Endodermal cell (in vitro differentiated cells): ENCODE data around the gene ABHD16A. TPM values are rescaled to one million over a fixed set of nuclear protein-coding genes. Genes with fewer than 3 reads are reported as not detected.
A peak's percentile ranks its signal among the peaks of the same experiment; 100 is the strongest.

Experiments used
- DNase-seq: peaks from one replicate; pipeline ENCODE4 v3.0.0-alpha.2; 2017
- H3K27ac ChIP-seq: 2 replicates; pipeline ENCODE4 v1.5.1; 2013; ENCODE audit warnings: mild to moderate bottlenecking, low read depth, low read length, moderate library complexity
- H3K27me3 ChIP-seq: 2 replicates; pipeline ENCODE4 v1.6.1; 2013; ENCODE audit warnings: mild to moderate bottlenecking, low read length, moderate library complexity; ENCODE audit not compliant: insufficient read depth, control insufficient read depth, poor library complexity, severe bottlenecking
- H3K36me3 ChIP-seq: 2 replicates; pipeline ENCODE4 v1.7.0; 2013; ENCODE audit warnings: mild to moderate bottlenecking, low read length, moderate library complexity; ENCODE audit not compliant: control insufficient read depth, insufficient read depth
- H3K4me1 ChIP-seq: one replicate; pipeline ENCODE4 v1.7.0; 2013; ENCODE audit warnings: low read length; ENCODE audit not compliant: control insufficient read depth, insufficient read depth
- H3K4me3 ChIP-seq: 2 replicates; pipeline ENCODE4 v1.5.1; 2013; ENCODE audit warnings: mild to moderate bottlenecking, low read length, moderate library complexity
- H3K9ac ChIP-seq: 2 replicates; pipeline ENCODE4 v1.6.1; 2013; ENCODE audit warnings: mild to moderate bottlenecking, low read length, moderate library complexity; ENCODE audit not compliant: poor library complexity, severe bottlenecking; ENCODE audit errors: extremely low read depth
- H3K9me3 ChIP-seq: 2 replicates; pipeline ENCODE4 v1.6.1; 2013; ENCODE audit warnings: mild to moderate bottlenecking, low read length, moderate library complexity; ENCODE audit not compliant: control insufficient read depth
- H3K27ac Mint-ChIP-seq: 2 replicates; pipeline ENCODE4 v1.8.0; 2020; ENCODE audit warnings: mixed read lengths
- H3K27me3 Mint-ChIP-seq: 2 replicates; pipeline ENCODE4 v1.8.0; 2021; ENCODE audit warnings: mild to moderate bottlenecking, mixed read lengths; ENCODE audit not compliant: insufficient read depth
- H3K36me3 Mint-ChIP-seq: 2 replicates; pipeline ENCODE4 v1.8.0; 2020; ENCODE audit warnings: low read depth, mixed read lengths
- H3K4me1 Mint-ChIP-seq: 2 replicates; pipeline ENCODE4 v1.8.0; 2020; ENCODE audit warnings: mixed read lengths
- H3K4me3 Mint-ChIP-seq: 2 replicates; pipeline ENCODE4 v1.8.0; 2020; ENCODE audit warnings: mild to moderate bottlenecking, moderate library complexity, mixed read lengths
- H3K9me3 Mint-ChIP-seq: 2 replicates; pipeline ENCODE4 v1.8.0; 2020; ENCODE audit warnings: mild to moderate bottlenecking, mixed read lengths
- WGBS, 2 experiments: methylation state at CpG; one replicate each; pipeline versions ENCODE4 v1.1.5 to v1.1.7; 2013; ENCODE audit warnings: missing lambda C conversion rate in 2 of 2, mixed read lengths in 1 of 2; ENCODE audit not compliant: insufficient coverage in 1 of 2, insufficient read length in 1 of 2; 5-methylcytosine and 5-hydroxymethylcytosine counted together
- total RNA-seq, 2 donors: library from RNA; stranded (reverse); fragmentation: NEBNext Ultra II Directional in 1 of 2; extraction: Animal tissue kit (Norgen Biotek cat#: 25700) in 1 of 2; gene quantifications; 2 replicates in 1 of 2; 3 replicates in 1 of 2; pipeline ENCODE4 v1.2.1, GENCODE V29; 2021
- TF ChIP-seq, protein P1 (sequence below): fragments of 200-600 bp; sonication (generic); conservative IDR thresholded peaks from 2 replicates; pipeline ENCODE4 v1.5.0; 2021; ENCODE audit warnings: antibody characterized with exemption, mild to moderate bottlenecking

Gene ABHD16A
- total RNA-seq, 2 donors from 2014 or later: 38.3 to 59.5 TPM

DNA sequence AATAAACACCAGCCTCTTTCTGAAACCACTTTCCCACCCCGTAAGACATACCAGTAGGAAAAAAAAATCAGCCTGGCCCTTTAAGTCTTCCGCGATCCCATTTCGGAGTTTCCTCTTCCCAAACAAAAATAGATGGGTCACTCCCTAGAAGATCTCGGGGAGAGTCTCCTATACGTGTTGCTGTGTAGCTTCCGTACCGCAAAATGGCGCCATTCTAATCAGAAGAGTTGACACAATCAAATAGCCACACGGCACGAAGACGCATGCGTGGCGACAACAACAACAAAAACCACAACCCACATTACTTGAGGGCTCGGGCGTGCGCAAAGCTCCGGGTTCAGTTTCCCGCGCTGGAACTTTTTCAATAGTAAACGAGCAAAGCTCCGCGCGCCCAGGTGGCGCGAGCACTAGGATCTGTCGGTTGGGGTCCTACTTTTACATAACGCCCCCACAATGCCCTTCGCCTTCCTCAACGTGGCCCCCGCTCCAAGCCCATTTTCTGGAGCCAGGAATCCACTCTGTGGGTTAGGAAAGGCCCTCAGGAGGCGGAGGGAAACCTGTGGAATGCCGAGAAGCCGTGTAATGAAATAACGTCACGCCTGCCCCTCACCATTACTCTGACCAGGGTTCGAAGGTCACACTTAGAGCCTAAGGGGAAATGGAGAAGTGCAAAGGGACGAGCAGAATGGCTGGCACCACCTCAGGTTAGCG lies 38.2 kb downstream of the ABHD16A start, which contains the start of gene GPANK1:
Gene GPANK1, minus strand, starts transcription at position 208 of the 711 bp plus-strand sequence. CDS start 519 bp downstream, outside the sequence.
- peak within 1 kb of the TSS; percentile 97 for H3K4me3 Mint-ChIP-seq
- Histone ChIP-seq H3K4me1 (peaks cover 3% of the 10 kb centered on the region), H3K4me3 (peak within 1 kb of the TSS; percentile 96), H3K9me3 (no peaks in the 10 kb centered on the region), H3K36me3 (peaks cover 53% of the 10 kb centered on the region), H3K27me3 (no peaks in the 10 kb centered on the region), H3K27ac (peak within 1 kb of the TSS; percentile 86), H3K9ac (peak within 1 kb of the TSS; percentile 86)
- 0% methylated on average over 25 to 39 of the region's 39 CpGs for WGBS, 2 experiments
- H3K9me3 Mint-ChIP-seq: no peaks in the 10 kb centered on the region
- H3K4me1 Mint-ChIP-seq: peaks cover 32% of the 10 kb centered on the region
- DNase-seq: peak; percentile 89
- peaks cover 58% of the 10 kb centered on the region for H3K36me3 Mint-ChIP-seq
- TF ChIP-seq, protein P1, sequence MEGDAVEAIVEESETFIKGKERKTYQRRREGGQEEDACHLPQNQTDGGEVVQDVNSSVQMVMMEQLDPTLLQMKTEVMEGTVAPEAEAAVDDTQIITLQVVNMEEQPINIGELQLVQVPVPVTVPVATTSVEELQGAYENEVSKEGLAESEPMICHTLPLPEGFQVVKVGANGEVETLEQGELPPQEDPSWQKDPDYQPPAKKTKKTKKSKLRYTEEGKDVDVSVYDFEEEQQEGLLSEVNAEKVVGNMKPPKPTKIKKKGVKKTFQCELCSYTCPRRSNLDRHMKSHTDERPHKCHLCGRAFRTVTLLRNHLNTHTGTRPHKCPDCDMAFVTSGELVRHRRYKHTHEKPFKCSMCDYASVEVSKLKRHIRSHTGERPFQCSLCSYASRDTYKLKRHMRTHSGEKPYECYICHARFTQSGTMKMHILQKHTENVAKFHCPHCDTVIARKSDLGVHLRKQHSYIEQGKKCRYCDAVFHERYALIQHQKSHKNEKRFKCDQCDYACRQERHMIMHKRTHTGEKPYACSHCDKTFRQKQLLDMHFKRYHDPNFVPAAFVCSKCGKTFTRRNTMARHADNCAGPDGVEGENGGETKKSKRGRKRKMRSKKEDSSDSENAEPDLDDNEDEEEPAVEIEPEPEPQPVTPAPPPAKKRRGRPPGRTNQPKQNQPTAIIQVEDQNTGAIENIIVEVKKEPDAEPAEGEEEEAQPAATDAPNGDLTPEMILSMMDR: no peak
- no peaks in the 10 kb centered on the region for H3K27me3 Mint-ChIP-seq
- peak within 1 kb of the TSS; percentile 99 for H3K27ac Mint-ChIP-seq

- DNase-seq: peak; percentile 64
Observed at GRCh38 chr6:31663961-31664789, 38.9 kb downstream of the ABHD16A start.

More at GRCh38 chr6:31663961-31664789, 38.9 kb downstream of the ABHD16A start:
- Mint-ChIP-seq H3K4me1 (peaks cover 37% of the 10 kb centered on the region), H3K36me3 (peaks cover 50% of the 10 kb centered on the region), H3K4me3 (peak overlapping the region; percentile 97), H3K27ac (peak overlapping the region; percentile 99), H3K27me3 (no peaks in the 10 kb centered on the region), H3K9me3 (no peaks in the 10 kb centered on the region)
- peak overlapping the region; percentile 86 for H3K9ac ChIP-seq
- WGBS, 2 experiments: 44 to 47% methylated on average over 8 to 17 of the region's 17 CpGs
- peaks cover 46% of the 10 kb centered on the region for H3K36me3 ChIP-seq
- peaks cover 7% of the 10 kb centered on the region for H3K4me1 ChIP-seq
- TF ChIP-seq, protein P1: no peak
- H3K27me3 ChIP-seq: no peaks in the 10 kb centered on the region
- H3K9me3 ChIP-seq: no peaks in the 10 kb centered on the region
- H3K27ac ChIP-seq: peak overlapping the region; percentile 86
- H3K4me3 ChIP-seq: peak overlapping the region; percentile 96
